ENCODE measurements around the gene ATP11B.
"Not testable (repeated sequence)": the region's sequence is repeated elsewhere in the genome, so short reads cannot be mapped to it uniquely, and the experiment has no call there.

ATP11B gene

GRCh38 chr3:182829761-182830405 lies 36.6 kb downstream of the ATP11B start:
- no peak for DNase-seq (ENCODE audit: low read depth in 2 of 2)

DNA sequence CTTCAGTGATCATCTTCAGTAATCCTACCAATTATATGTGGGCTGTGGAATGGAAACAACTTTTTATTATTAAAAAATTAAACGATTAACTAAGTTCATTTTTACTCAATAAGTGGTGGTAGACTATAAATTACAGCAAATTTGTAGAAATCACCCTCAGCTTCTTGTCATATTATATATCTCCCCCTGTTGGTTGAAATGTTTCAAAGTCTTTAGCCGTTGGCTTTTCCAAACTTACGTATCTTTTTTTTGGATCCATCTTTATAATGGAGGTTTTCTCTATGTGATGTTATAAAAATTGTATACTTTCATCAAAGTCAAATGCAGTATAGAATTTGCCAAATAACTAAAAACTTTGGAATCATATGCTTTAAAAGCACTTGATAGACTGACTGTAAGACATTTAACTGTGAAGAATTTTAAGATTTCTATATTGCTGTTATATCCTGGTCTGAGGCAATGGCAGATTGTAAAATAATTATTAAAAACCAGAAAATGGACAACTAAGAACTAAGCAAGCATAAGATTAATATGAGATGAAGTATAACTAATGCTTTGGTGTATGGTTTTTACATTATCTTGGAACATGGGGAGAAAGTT lies 44.7 kb downstream of the ATP11B start:
- DNase-seq (ENCODE audit: low read depth in 2 of 2), result no peak

DNA sequence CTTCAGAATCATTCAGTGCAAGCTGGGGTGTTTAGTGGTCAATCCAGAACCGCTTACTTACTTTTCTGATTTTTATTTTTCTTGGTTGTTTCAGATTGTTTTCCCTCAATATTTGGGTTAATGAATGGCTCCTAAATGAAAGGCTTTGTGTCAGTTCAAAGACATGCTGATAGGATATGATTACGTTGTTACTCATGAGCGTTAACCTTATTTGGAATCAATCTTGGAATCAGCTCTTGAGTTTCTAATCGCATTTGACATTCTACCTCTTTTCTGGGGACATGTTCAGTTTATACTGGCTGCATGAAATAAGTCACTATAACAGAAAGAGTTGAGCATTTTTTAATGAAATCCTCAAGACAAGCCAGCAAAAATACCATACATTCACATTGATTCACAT lies 50.2 kb downstream of the ATP11B start:
- DNase-seq (ENCODE audit: low read depth in 2 of 2), result no peak

DNA sequence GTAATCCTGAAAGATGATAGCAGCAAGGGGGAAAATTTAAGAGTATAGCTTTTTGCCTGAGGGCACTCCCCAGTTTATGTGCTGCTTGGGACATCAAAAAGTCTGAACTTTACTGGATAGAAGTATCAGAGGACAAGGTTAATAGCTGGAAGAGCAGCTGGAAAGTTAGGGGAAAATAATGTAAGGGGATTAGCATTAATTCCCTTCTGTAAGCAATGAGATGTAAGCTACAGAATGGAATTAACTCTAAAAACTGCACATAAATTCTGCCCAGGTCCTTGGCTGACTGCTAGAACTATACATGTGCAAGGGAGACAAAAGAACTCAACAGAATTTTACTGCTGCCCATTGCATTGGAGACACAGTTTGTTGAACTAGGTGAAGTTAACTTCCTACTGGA lies 55.6 kb downstream of the ATP11B start:
- DNase-seq (ENCODE audit: low read depth in 2 of 2), result no peak

GRCh38 chr3:182855076-182855475 lies 61.8 kb downstream of the ATP11B start:
- DNase-seq (ENCODE audit: low read depth in 2 of 2), result no peak

DNA sequence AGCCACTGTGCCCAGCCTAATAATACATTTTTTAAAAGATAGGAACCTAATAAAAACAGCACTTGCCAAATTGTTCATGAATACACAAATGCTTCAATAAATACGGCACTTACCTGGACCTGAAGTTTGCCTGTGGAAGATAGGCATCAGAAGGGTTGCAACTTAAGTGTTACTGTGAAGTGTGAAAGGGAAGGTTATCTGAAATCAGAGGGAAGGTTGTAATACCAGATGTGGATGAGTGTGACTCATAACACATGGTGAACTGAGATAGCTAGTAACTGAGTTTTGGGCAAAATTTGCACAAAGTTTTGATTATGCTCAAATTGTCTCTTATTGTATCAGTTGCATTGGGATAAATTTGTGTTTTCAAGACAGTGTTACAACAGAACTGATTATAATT lies 68.0 kb downstream of the ATP11B start:
- no peak for DNase-seq (ENCODE audit: low read depth in 2 of 2)

DNA sequence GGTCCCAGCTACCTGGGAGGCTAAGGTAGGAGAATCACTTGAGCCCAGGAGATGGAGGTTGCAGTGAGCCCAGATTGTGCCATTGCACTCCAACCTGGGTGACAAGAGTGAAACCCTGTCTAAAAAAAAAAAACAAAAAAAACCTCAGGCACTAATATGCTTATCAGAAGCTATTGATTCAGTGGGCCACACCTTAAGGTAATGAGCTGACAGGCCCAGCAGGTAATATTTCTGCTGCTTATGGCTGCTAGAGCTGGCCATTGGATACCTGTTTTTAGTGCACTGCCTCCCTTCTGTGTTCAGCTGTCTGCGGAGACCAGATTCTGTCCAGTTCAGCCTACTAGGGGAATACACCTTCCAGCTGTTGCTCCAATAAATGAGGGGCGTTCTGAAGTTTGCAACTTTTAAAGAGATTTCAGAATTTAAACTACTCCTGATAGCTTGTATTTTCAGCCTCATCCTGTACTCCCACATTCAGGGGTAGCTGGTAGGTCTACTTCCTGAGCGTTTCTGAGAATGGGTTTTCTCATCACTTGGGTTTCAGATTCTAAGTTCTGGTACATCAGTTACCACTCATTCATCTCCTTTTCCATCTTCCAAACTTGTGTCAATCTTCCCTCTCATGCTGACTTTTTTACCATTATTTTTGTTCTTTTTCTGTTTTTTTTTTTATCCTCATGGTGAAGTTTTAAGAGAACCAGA lies 69.0 kb downstream of the ATP11B start:
- DNase-seq (ENCODE audit: low read depth in 2 of 2), result no peak

DNA sequence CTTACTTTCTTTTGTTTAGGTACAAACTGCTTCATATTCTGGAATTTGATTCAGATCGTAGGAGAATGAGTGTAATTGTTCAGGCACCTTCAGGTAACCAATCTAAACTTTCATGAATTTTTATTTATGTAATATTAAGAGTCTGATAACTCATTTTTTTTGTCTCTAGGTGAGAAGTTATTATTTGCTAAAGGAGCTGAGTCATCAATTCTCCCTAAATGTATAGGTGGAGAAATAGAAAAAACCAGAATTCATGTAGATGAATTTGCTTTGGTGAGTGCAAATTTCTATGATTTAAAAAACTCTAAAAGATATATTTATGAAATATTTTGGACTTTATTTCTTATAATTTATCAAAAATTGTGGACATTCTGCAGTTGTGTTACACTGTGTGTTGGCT lies 75.8 kb downstream of the ATP11B start:
- no peak for DNase-seq (ENCODE audit: low read depth in 2 of 2)

GRCh38 chr3:182870917-182871316 lies 77.6 kb downstream of the ATP11B start:
- not testable (repeated sequence) for DNase-seq (ENCODE audit: low read depth in 2 of 2)

GRCh38 chr3:182879031-182879611 lies 85.8 kb downstream of the ATP11B start:
- DNase-seq (ENCODE audit: low read depth in 2 of 2), result no peak

- no peak for DNase-seq (ENCODE audit: low read depth in 2 of 2)
Measured at GRCh38 chr3:182886497-182886896, 93.2 kb downstream of the ATP11B start.

DNA sequence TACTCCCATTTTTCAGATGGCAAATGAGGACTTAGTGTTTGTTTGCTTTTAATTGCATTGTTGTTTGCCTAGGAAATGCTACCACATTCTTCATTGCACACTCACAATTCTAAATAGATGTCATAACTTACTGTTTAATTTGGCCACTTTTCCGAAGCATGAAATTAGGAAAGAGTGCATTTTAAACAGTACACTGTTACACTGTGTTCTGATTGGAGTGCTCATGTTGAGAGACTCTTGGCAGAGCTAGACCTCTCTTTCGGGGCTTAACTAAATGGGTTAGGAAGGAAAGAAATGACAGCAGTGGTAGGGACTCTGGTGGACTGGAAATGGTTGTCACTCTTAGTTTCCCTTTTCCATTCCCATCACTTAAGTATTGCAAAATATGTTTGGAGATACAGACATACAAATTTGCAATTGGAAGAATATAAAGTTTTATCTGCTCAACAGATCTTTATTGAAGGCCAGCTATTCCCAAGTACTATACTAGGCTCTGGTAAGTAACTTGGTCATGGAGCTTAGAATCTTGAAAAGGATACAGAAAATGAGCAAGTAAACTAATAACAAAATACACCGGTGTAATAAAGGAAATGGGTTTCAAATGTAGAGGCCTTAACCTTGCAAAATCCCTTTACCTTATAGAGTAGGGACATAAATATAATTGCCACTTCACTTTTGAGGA lies 96.8 kb downstream of the ATP11B start:
- DNase-seq (ENCODE audit: low read depth in 2 of 2), result no peak

DNA sequence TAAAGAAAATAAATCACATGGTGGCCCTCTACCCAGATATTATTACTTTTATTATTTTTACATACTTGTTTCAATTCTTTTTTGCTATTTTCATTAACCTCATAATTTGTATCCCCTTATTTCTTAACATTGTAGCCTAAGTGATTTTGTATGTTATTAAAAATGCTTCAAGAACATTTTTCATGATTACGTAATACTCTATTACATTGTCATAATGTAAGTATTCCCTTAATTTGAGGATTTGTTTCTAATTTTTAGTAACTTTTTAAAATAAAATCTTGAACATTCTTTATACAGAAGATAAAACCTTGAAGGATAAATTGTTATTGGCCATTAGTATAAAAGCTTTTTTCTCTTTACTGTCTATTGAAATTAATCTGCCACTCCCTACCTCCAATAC lies 98.1 kb downstream of the ATP11B start:
- DNase-seq (ENCODE audit: low read depth in 2 of 2), result no peak

GRCh38 chr3:182892226-182892625 lies 98.9 kb downstream of the ATP11B start:
- no peak for DNase-seq (ENCODE audit: low read depth in 2 of 2)

DNA sequence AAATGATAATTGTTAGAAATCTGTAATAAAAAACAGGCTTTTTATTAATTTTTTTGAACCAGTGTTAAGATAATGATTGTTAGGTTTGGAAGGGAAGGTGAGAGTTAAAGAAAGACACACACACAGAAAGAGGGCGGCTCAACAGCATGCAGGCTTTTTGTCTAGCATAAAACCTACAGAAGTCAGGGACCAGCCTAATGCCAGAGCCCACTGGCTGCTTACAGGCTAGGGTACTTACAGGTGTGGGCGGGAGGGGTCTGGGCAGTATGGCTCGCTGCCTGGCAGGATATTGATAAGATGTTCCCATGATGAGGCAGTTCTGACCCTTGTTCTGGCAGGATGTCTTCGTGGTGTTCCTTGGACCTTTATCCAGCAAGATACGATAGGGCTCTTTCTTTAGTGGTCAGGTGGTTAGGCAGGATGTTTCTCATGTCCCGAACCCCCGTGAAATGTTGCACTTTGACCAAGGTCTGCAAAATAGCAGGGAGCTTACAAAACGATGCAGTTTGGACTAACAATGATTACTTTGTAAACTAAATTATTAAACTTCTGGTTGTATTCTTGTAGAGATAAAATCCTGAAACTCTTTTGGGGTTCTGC lies 102.3 kb downstream of the ATP11B start:
- DNase-seq (ENCODE audit: low read depth in 2 of 2), result no peak

DNA sequence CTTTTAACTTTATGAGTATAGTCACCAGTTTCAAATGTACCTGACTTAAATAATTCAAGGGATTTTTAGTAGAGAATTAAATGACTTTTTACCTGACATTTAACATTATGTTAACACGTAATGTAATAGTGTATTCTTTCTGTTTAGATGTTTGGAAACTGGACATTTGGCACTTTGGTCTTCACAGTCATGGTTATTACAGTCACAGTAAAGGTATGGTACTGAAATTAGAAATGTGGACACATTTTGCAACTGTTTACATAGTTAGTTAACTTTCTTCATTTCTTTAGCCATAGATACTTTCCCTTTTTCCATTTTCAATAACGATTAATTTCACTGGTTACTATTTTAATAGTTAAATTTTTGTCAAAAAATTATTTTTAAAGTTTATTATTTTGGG lies 103.2 kb downstream of the ATP11B start:
- DNase-seq (ENCODE audit: low read depth in 2 of 2), result no peak

- no peak for DNase-seq (ENCODE audit: low read depth in 2 of 2)
Measured at GRCh38 chr3:182902236-182902635, 108.9 kb downstream of the ATP11B start.

DNA sequence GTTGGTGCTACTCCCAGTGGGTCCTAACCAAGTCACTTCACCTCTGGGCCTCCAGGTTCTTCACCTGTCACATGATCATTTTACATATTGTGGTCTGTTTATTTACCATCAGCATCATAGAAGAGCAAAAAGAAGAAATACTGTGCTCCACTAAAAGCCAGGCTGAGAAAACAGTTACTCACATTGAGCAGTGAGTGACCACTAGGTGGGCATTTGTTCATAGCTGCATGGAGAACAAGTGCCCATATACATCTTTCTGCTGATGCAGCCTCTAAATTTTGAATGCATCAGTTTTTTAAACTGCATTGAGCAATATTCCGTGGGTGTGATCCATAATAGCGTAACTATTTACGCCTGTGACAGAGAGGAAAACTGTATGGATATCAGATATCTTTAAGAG lies 110.9 kb downstream of the ATP11B start:
- no peak for DNase-seq (ENCODE audit: low read depth in 2 of 2)

GRCh38 chr3:182905623-182906022 lies 112.3 kb downstream of the ATP11B start:
- no peak for DNase-seq (ENCODE audit: low read depth in 2 of 2)

GRCh38 chr3:182906036-182906435 lies 112.7 kb downstream of the ATP11B start:
- no peak for DNase-seq (ENCODE audit: low read depth in 2 of 2)

DNA sequence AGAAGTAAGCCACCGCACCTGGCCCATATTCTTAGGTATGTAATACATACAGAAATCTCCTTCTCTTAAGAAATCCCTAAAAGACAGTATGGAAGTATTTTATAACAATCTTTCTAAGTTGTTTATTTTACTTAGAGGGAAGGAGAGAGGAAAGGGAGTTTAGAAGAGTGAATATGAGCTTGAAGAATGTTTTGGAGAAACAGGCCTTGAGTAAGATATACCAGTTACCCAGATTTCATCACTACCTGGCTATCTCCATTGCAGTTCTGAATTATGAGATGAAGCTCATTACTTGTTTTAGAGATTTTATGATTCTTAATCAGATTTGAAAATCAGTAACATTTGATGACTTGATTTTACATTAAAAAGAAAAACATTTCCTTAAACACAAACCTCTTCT lies 115.2 kb downstream of the ATP11B start:
- DNase-seq (ENCODE audit: low read depth in 2 of 2), result no peak
